ENCODE data around the gene SUSD5.

- TF ChIP-seq, protein P1, sequence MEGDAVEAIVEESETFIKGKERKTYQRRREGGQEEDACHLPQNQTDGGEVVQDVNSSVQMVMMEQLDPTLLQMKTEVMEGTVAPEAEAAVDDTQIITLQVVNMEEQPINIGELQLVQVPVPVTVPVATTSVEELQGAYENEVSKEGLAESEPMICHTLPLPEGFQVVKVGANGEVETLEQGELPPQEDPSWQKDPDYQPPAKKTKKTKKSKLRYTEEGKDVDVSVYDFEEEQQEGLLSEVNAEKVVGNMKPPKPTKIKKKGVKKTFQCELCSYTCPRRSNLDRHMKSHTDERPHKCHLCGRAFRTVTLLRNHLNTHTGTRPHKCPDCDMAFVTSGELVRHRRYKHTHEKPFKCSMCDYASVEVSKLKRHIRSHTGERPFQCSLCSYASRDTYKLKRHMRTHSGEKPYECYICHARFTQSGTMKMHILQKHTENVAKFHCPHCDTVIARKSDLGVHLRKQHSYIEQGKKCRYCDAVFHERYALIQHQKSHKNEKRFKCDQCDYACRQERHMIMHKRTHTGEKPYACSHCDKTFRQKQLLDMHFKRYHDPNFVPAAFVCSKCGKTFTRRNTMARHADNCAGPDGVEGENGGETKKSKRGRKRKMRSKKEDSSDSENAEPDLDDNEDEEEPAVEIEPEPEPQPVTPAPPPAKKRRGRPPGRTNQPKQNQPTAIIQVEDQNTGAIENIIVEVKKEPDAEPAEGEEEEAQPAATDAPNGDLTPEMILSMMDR (CRISPR knock-in tag; IDR thresholded peaks at IDR 0.05), result no peak
- TF ChIP-seq AFF4 (CRISPR knock-in tag; IDR thresholded peaks at IDR 0.05), result no peak
- TF ChIP-seq HES4 (CRISPR knock-in tag; IDR thresholded peaks at IDR 0.05; ENCODE audit: borderline replicate concordance), result no peak
- TF ChIP-seq, protein P2, sequence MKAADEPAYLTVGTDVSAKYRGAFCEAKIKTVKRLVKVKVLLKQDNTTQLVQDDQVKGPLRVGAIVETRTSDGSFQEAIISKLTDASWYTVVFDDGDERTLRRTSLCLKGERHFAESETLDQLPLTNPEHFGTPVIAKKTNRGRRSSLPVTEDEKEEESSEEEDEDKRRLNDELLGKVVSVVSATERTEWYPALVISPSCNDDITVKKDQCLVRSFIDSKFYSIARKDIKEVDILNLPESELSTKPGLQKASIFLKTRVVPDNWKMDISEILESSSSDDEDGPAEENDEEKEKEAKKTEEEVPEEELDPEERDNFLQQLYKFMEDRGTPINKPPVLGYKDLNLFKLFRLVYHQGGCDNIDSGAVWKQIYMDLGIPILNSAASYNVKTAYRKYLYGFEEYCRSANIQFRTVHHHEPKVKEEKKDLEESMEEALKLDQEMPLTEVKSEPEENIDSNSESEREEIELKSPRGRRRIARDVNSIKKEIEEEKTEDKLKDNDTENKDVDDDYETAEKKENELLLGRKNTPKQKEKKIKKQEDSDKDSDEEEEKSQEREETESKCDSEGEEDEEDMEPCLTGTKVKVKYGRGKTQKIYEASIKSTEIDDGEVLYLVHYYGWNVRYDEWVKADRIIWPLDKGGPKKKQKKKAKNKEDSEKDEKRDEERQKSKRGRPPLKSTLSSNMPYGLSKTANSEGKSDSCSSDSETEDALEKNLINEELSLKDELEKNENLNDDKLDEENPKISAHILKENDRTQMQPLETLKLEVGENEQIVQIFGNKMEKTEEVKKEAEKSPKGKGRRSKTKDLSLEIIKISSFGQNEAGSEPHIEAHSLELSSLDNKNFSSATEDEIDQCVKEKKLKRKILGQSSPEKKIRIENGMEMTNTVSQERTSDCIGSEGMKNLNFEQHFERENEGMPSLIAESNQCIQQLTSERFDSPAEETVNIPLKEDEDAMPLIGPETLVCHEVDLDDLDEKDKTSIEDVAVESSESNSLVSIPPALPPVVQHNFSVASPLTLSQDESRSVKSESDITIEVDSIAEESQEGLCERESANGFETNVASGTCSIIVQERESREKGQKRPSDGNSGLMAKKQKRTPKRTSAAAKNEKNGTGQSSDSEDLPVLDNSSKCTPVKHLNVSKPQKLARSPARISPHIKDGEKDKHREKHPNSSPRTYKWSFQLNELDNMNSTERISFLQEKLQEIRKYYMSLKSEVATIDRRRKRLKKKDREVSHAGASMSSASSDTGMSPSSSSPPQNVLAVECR (CRISPR knock-in tag; IDR thresholded peaks at IDR 0.05; ENCODE audit: borderline replicate concordance), result no peak
- no peak for TF ChIP-seq PBX3 (CRISPR knock-in tag; IDR thresholded peaks at IDR 0.05; ENCODE audit: borderline replicate concordance)
- TF ChIP-seq, protein P3, sequence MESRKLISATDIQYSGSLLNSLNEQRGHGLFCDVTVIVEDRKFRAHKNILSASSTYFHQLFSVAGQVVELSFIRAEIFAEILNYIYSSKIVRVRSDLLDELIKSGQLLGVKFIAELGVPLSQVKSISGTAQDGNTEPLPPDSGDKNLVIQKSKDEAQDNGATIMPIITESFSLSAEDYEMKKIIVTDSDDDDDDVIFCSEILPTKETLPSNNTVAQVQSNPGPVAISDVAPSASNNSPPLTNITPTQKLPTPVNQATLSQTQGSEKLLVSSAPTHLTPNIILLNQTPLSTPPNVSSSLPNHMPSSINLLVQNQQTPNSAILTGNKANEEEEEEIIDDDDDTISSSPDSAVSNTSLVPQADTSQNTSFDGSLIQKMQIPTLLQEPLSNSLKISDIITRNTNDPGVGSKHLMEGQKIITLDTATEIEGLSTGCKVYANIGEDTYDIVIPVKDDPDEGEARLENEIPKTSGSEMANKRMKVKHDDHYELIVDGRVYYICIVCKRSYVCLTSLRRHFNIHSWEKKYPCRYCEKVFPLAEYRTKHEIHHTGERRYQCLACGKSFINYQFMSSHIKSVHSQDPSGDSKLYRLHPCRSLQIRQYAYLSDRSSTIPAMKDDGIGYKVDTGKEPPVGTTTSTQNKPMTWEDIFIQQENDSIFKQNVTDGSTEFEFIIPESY (CRISPR knock-in tag; IDR thresholded peaks at IDR 0.05), result no peak
- TF ChIP-seq CBX5 (CRISPR knock-in tag; IDR thresholded peaks at IDR 0.05; ENCODE audit: borderline replicate concordance), result no peak
- TF ChIP-seq SNRNP70 (IDR thresholded peaks at IDR 0.05; ENCODE audit: low read depth, low read length), result no peak
These were observed 64.8 kb downstream of the SUSD5 start for GRCh38 chr3:33153782-33154181.
